ENCODE data around the gene PANX3. TPM values are rescaled to one million over a fixed set of nuclear protein-coding genes. Genes with fewer than 3 reads are reported as not detected.

PANX3 gene
- total and polyA plus RNA-seq, 4 donors = not detected

DNA sequence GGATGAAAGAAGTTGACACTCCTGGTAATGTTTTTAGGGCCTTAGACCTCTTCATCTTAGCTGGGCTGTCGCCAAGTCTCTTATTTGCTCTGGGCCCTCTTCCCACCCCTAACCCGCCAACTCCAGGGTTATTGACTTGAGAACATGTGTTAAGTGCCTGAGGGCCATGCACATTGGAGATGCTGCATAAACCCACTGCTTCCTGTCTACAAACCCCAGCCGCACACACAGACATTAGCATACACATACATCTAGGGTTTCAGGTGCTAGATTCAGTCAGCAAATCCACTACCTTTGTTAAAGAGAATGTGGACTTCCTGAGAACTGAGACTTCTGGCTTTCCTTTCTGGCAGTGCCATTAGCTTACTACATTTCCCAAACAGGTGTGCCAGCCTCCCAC, 817 bp downstream of the PANX3 start (continued):
- no peak for TF ChIP-seq HNF4A (conservative IDR thresholded peaks at IDR 0.05)
- TF ChIP-seq RXRA (IDR thresholded peaks at IDR 0.05) = no peak
- no peak for TF ChIP-seq GABPA (IDR thresholded peaks at IDR 0.05 in 1 of 2, conservative IDR thresholded peaks at IDR 0.05 in 1 of 2)
- TF ChIP-seq FOXA1 (IDR thresholded peaks at IDR 0.05) = no peak
- no peak for TF ChIP-seq RAD21 (IDR thresholded peaks at IDR 0.05)
- no peak for TF ChIP-seq ATF3 (IDR thresholded peaks at IDR 0.05)
- TF ChIP-seq, protein P1, sequence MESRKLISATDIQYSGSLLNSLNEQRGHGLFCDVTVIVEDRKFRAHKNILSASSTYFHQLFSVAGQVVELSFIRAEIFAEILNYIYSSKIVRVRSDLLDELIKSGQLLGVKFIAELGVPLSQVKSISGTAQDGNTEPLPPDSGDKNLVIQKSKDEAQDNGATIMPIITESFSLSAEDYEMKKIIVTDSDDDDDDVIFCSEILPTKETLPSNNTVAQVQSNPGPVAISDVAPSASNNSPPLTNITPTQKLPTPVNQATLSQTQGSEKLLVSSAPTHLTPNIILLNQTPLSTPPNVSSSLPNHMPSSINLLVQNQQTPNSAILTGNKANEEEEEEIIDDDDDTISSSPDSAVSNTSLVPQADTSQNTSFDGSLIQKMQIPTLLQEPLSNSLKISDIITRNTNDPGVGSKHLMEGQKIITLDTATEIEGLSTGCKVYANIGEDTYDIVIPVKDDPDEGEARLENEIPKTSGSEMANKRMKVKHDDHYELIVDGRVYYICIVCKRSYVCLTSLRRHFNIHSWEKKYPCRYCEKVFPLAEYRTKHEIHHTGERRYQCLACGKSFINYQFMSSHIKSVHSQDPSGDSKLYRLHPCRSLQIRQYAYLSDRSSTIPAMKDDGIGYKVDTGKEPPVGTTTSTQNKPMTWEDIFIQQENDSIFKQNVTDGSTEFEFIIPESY (IDR thresholded peaks at IDR 0.05) = no peak

DNA sequence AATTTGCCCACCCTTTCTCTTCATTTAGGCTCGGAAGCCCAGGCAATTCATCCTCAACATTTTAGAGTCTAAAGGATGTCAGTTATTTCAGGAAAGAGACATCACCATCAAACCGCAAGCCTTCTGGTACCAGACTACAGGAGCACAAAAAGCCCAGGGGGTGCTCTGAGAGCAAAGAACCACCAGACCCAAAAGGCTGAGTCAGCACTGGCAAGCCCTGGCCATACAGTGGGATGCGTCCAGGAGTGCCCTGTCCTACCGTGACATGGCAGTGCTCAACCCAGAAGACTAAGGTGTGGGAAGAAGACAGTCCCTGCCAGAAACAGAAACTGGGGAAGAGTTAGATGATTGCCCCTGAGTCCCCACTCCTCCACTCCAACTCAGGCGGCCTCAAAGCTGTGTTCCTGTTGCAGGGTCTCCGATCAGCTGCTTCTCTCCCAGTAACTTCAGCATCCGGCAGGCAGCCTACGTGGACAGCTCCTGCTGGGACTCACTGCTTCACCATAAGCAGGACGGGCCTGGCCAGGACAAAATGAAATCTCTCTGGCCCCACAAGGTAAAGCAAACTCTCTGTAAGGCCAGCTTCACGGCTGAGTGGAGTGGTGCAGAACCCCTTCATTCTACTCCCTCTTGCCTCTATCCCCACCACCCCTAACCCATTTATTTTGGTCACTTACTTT, 1.5 kb downstream of the PANX3 start:
- Histone ChIP-seq H3K9ac (ENCODE audit: low read depth in 1 of 2, low read length in 2 of 2) (no peak overlapping the region), H3K27me3 (ENCODE audit: control insufficient read depth in 4 of 4, insufficient read depth in 4 of 4, low read length in 3 of 4) (no peaks in the 10 kb centered on the region), H3K4me1 (ENCODE audit: control insufficient read depth in 4 of 4, insufficient read depth in 4 of 4, low read length in 3 of 4) (no peaks in the 10 kb centered on the region), H3K9me3 (ENCODE audit: control insufficient read depth in 4 of 4, low read length in 3 of 4) (no peaks in the 10 kb centered on the region), H3K36me3 (ENCODE audit: control insufficient read depth in 4 of 4, insufficient read depth in 3 of 4, low read depth in 1 of 4, low read length in 3 of 4) (no peaks in the 10 kb centered on the region), H3K4me3 (ENCODE audit: low read depth in 1 of 3, low read length in 3 of 3) (no peak overlapping the region), H3K27ac (ENCODE audit: low read depth in 1 of 2, low read length in 2 of 2) (no peak overlapping the region)
- TF ChIP-seq GABPA (IDR thresholded peaks at IDR 0.05 in 1 of 2, conservative IDR thresholded peaks at IDR 0.05 in 1 of 2) (no peak), HNF4G (IDR thresholded peaks at IDR 0.05) (no peak), EGR1 (IDR thresholded peaks at IDR 0.05; ENCODE audit: low read depth in 2 of 2) (no peak), YY1 (IDR thresholded peaks at IDR 0.05) (no peak), ATF3 (IDR thresholded peaks at IDR 0.05) (no peak)
- TF ChIP-seq, protein P1 (IDR thresholded peaks at IDR 0.05) = no peak
- 70% methylated on average over 10 of the region's 10 CpGs for WGBS
- no peak for DNase-seq (ENCODE audit: low spot score)

- 78% methylated on average over 5 of the region's 5 CpGs for WGBS
- DNase-seq (ENCODE audit: low spot score) = no peak
- Histone ChIP-seq H3K36me3 (ENCODE audit: control insufficient read depth in 4 of 4, insufficient read depth in 3 of 4, low read depth in 1 of 4, low read length in 3 of 4) (no peaks in the 10 kb centered on the region), H3K27me3 (ENCODE audit: control insufficient read depth in 4 of 4, insufficient read depth in 4 of 4, low read length in 3 of 4) (peaks cover 0 to 3% (median 1%) of the 10 kb centered on the region in 4 donors), H3K27ac (ENCODE audit: low read depth in 1 of 2, low read length in 2 of 2) (no peak overlapping the region), H3K4me1 (ENCODE audit: control insufficient read depth in 4 of 4, insufficient read depth in 4 of 4, low read length in 3 of 4) (peaks cover 0 to 14% (median 7%) of the 10 kb centered on the region in 4 donors), H3K9ac (ENCODE audit: low read depth in 1 of 2, low read length in 2 of 2) (no peak overlapping the region), H3K4me3 (ENCODE audit: low read depth in 1 of 3, low read length in 3 of 3) (no peak overlapping the region), H3K9me3 (ENCODE audit: control insufficient read depth in 4 of 4, low read length in 3 of 4) (no peaks in the 10 kb centered on the region)
- TF ChIP-seq REST (IDR thresholded peaks at IDR 0.05) (no peak), SP1 (IDR thresholded peaks at IDR 0.05) (no peak), JUND (IDR thresholded peaks at IDR 0.05) (no peak), ATF3 (IDR thresholded peaks at IDR 0.05) (no peak), RXRA (IDR thresholded peaks at IDR 0.05) (no peak), YY1 (IDR thresholded peaks at IDR 0.05) (no peak)
- TF ChIP-seq, protein P2, sequence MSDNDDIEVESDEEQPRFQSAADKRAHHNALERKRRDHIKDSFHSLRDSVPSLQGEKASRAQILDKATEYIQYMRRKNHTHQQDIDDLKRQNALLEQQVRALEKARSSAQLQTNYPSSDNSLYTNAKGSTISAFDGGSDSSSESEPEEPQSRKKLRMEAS (IDR thresholded peaks at IDR 0.05) = no peak
- TF ChIP-seq, protein P1 (IDR thresholded peaks at IDR 0.05) = no peak
Measured at GRCh38 chr11:124618863-124619262, 7.6 kb downstream of the PANX3 start.

Data from liver (tissue), 9 donors.